Body of pancreas (tissue), 4 donors: ENCODE results near the gene UGP2.

Experiments used
- CTCF ChIP-seq, 7 experiments: fragments of 450-650 bp in 4 of 7; fragments of 200-600 bp in 3 of 7; sonication (generic) in 3 of 7; IDR thresholded peaks; one replicate each; pipeline ENCODE4 v1.5.1; 2016 to 2019; ENCODE audit warnings: antibody characterized with exemption in 7 of 7
- POLR2A ChIP-seq, 3 donors: fragments of 450-650 bp; IDR thresholded peaks; one replicate each; pipeline ENCODE4 v1.6.1; 2016; ENCODE audit warnings: antibody characterized with exemption in 3 of 3, mild to moderate bottlenecking in 2 of 3

DNA sequence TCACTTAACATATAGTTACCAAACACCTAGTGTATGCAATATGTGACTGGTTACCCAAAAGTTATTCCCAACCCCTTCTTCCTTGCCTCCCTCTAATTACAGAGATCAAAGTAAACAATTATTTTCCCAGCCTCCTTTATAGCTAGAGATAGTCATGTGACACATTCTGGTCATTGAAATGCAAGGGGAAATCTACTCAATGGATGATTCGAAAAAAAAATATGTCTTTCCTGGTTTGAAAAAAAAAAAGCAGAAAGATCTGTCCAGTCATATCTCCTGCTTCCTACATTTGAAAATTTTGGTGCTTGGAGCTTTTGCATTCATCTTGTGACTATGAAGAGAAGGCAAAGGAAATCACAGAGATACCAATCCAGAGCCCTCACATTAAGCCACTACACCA is 27.6 kb upstream of the UGP2 start:
- TF ChIP-seq CTCF (IDR thresholded peaks at IDR 0.05) (no peak), POLR2A (IDR thresholded peaks at IDR 0.05) (no peak)
